GM12872 (cell line): Measurements from ENCODE around the gene HS6ST1.

Experiments
- CTCF ChIP-seq: IDR thresholded peaks from 3 replicates; pipeline ENCODE4 v1.5.1; 2011; ENCODE audit warnings: low read depth, mild to moderate bottlenecking, low read length, moderate library complexity; ENCODE audit not compliant: insufficient read depth

The HS6ST1 gene

GRCh38 chr2:128271911-128272600 is 46.6 kb downstream of the HS6ST1 start:
- no peak for TF ChIP-seq CTCF

- no peak for TF ChIP-seq CTCF
Measured at GRCh38 chr2:128271597-128271910, 47.1 kb downstream of the HS6ST1 start.

GRCh38 chr2:128270672-128271596 is 47.7 kb downstream of the HS6ST1 start:
- no peak for TF ChIP-seq CTCF

- no peak for TF ChIP-seq CTCF
Measured at GRCh38 chr2:128269990-128270671, 48.5 kb downstream of the HS6ST1 start.

- TF ChIP-seq CTCF = no peak
Measured at GRCh38 chr2:128269063-128269989, 49.3 kb downstream of the HS6ST1 start.

- no peak for TF ChIP-seq CTCF
Measured at GRCh38 chr2:128264881-128265607, 53.6 kb downstream of the HS6ST1 start.
